ENCODE measurements around the gene ENPP7.

ENPP7 gene

GRCh38 chr17:79695797-79696609 is 34.7 kb upstream of the ENPP7 start:
- ChIA-PET CTCF (interaction anchor here (0.9 to 1.1 kb wide), 2 partner anchors 13 to 83 kb away, joined by 3 to 4 read pairs; no protein-coding TSS in a partner anchor), POLR2A (ENCODE audit: low non-redundant PET) (no interaction called here)
- DNase-seq (ENCODE audit: low spot score) = no peak
- H3K27ac ChIP-seq = no peak overlapping the region
- TF ChIP-seq CTCF (conservative IDR thresholded peaks at IDR 0.05; ENCODE audit: low read depth) = no peak

GRCh38 chr17:79696610-79696982 is 34.1 kb upstream of the ENPP7 start:
- TF ChIP-seq CTCF (conservative IDR thresholded peaks at IDR 0.05; ENCODE audit: low read depth) = no peak
- POLR2A ChIA-PET (ENCODE audit: low non-redundant PET) = no interaction called here
- H3K27ac ChIP-seq = no peak overlapping the region
- CTCF ChIA-PET = interaction anchor here (0.6 to 1.1 kb wide), 3 partner anchors 12 to 571 kb away, joined by 3 to 4 read pairs (median 4); no protein-coding TSS in a partner anchor
- no peak for DNase-seq (ENCODE audit: low spot score)

- ChIA-PET CTCF (no interaction called here), POLR2A (ENCODE audit: low non-redundant PET) (interaction anchor here (0.6 kb wide), 1 partner anchor 17 kb away, joined by 4 read pairs; no protein-coding TSS in a partner anchor)
- no peak overlapping the region for H3K27ac ChIP-seq
- TF ChIP-seq CTCF (conservative IDR thresholded peaks at IDR 0.05; ENCODE audit: low read depth) = no peak
- no peak for DNase-seq (ENCODE audit: low spot score)
These were observed 32.4 kb upstream of the ENPP7 start for GRCh38 chr17:79698146-79698846.

- DNase-seq (ENCODE audit: low spot score) = no peak
- H3K27ac ChIP-seq = no peak overlapping the region
- ChIA-PET POLR2A (ENCODE audit: low non-redundant PET) (no interaction called here), CTCF (no interaction called here)
- TF ChIP-seq CTCF (conservative IDR thresholded peaks at IDR 0.05; ENCODE audit: low read depth) = no peak
These were observed 31.2 kb upstream of the ENPP7 start for GRCh38 chr17:79699386-79700036.

- CTCF ChIA-PET = no interaction called here
- no peak for TF ChIP-seq CTCF (conservative IDR thresholded peaks at IDR 0.05; ENCODE audit: low read depth)
- no peak for DNase-seq (ENCODE audit: low spot score)
- H3K27ac ChIP-seq = no peak overlapping the region
- POLR2A ChIA-PET (ENCODE audit: low non-redundant PET) = no interaction called here
These were observed 30.2 kb upstream of the ENPP7 start for GRCh38 chr17:79700592-79700991.

GRCh38 chr17:79702034-79702433 is 28.7 kb upstream of the ENPP7 start:
- TF ChIP-seq CTCF (conservative IDR thresholded peaks at IDR 0.05; ENCODE audit: low read depth) = no peak
- CTCF ChIA-PET = no interaction called here
- POLR2A ChIA-PET (ENCODE audit: low non-redundant PET) = no interaction called here
- no peak for DNase-seq (ENCODE audit: low spot score)
- H3K27ac ChIP-seq = no peak overlapping the region
